IMR-90 (cell line): Measurements from ENCODE around the gene PRDM2. TPM values are rescaled to one million over a fixed set of nuclear protein-coding genes. Genes with fewer than 3 reads are reported as not detected.

Experiments
- ATAC-seq: fragments of 200-7000 bp; cut with Tn5 transposase; 2 replicates; pipeline ENCODE4 v1.9.1; 2020; ENCODE audit warnings: low read depth, mild to moderate bottlenecking, moderate library complexity
- BruUV-seq: library from RNA; stranded (reverse); fragments of 400-500 nt; replicated peaks from 2 replicates; lab custom pipeline; 2021; lab: Mats Ljungman, UMichigan
- CTCF ChIA-PET: fragments of 300-600 bp; formaldehyde crosslinking; extraction: SDS; loops from one replicate; lab custom pipeline; 2021; ENCODE audit warnings: antibody characterized with exemption; lab: Yijun Ruan, JAX
- POLR2A ChIA-PET: fragments of 300-600 bp; sonication (Branson Sonifier 250); formaldehyde crosslinking; loops from one replicate; lab custom pipeline; 2022; ENCODE audit warnings: antibody characterized with exemption; ENCODE audit not compliant: unreplicated experiment; lab: Charles Lee
- DNase-seq: peaks from one replicate; pipeline ENCODE4 v3.0.0; 2013
- H2AFZ ChIP-seq: replicated peaks from 2 replicates; pipeline ENCODE3; 2013; ENCODE audit warnings: low read length, mild to moderate bottlenecking; ENCODE audit not compliant: poor library complexity
- H2AK5ac ChIP-seq: 2 replicates; pipeline ENCODE4 v1.6.1; 2013; ENCODE audit warnings: low read depth, low read length, inconsistent platforms
- H2AK9ac ChIP-seq: replicated peaks from 2 replicates; pipeline ENCODE3; 2013; ENCODE audit warnings: mild to moderate bottlenecking, low read depth, low read length, moderate library complexity; ENCODE audit not compliant: poor library complexity
- H2BK120ac ChIP-seq: 2 replicates; pipeline ENCODE4 v1.6.1; 2013; ENCODE audit warnings: low read depth, low read length, inconsistent platforms
- H2BK15ac ChIP-seq: 3 replicates; pipeline ENCODE4 v1.6.1; 2013; ENCODE audit warnings: low read depth, low read length, inconsistent platforms
- H2BK20ac ChIP-seq: 2 replicates; pipeline ENCODE4 v1.6.1; 2013; ENCODE audit warnings: low read depth, mild to moderate bottlenecking, inconsistent platforms, low read length, moderate library complexity
- H2BK5ac ChIP-seq: 2 replicates; pipeline ENCODE4 v1.6.1; 2013; ENCODE audit warnings: mild to moderate bottlenecking, low read depth, low read length, inconsistent platforms; ENCODE audit not compliant: poor library complexity, severe bottlenecking
- H3K14ac ChIP-seq: replicated peaks from 2 replicates; pipeline ENCODE4 v1.6.1; 2013; ENCODE audit warnings: low read depth, low read length, inconsistent platforms
- H3K18ac ChIP-seq: 2 replicates; pipeline ENCODE4 v1.6.1; 2013; ENCODE audit warnings: low read depth, low read length, control low read depth
- H3K23ac ChIP-seq: 2 replicates; pipeline ENCODE4 v1.6.1; 2013; ENCODE audit warnings: low read depth, low read length, inconsistent platforms
- H3K27ac ChIP-seq: 2 replicates; pipeline ENCODE4 v1.5.1; 2013; ENCODE audit warnings: mild to moderate bottlenecking, control low read depth, low read length; ENCODE audit not compliant: insufficient read depth
- H3K27me3 ChIP-seq: 2 replicates; pipeline ENCODE4 v1.6.1; 2013; ENCODE audit warnings: low read length; ENCODE audit not compliant: control insufficient read depth, insufficient read depth
- H3K36me3 ChIP-seq: 2 replicates; pipeline ENCODE4 v1.6.1; 2013; ENCODE audit warnings: low read length, mixed read lengths; ENCODE audit not compliant: control insufficient read depth, insufficient read depth
- H3K4ac ChIP-seq: 2 replicates; pipeline ENCODE4 v1.6.1; 2013; ENCODE audit warnings: low read depth, low read length, inconsistent platforms
- H3K4me1 ChIP-seq: 2 replicates; pipeline ENCODE4 v1.6.1; 2013; ENCODE audit warnings: low read length, mixed read lengths; ENCODE audit not compliant: control insufficient read depth, insufficient read depth
- H3K4me2 ChIP-seq: 2 replicates; pipeline ENCODE4 v1.6.1; 2013; ENCODE audit warnings: low read depth, mild to moderate bottlenecking, control low read depth, low read length, moderate library complexity
- H3K4me3 ChIP-seq: 2 replicates; pipeline ENCODE4 v1.5.1; 2013; ENCODE audit warnings: low read depth, mild to moderate bottlenecking, control low read depth, low read length, moderate library complexity; ENCODE audit not compliant: insufficient read depth
- H3K56ac ChIP-seq: 2 replicates; pipeline ENCODE4 v1.6.1; 2013; ENCODE audit warnings: low read length, inconsistent platforms; ENCODE audit not compliant: insufficient read depth; ENCODE audit errors: extremely low read depth
- H3K79me1 ChIP-seq, 2 experiments: 2 replicates each; pipeline ENCODE4 v1.6.1; 2013; ENCODE audit warnings: low read length in 2 of 2, inconsistent platforms in 1 of 2, low read depth in 1 of 2
- H3K9ac ChIP-seq: 2 replicates; pipeline ENCODE4 v1.6.1; 2013; ENCODE audit warnings: low read depth, low read length, control low read depth
- H3K9me1 ChIP-seq: 2 replicates; pipeline ENCODE4 v1.6.1; 2013; ENCODE audit warnings: low read length, inconsistent platforms; ENCODE audit not compliant: insufficient read depth
- H3K9me3 ChIP-seq: 2 replicates; pipeline ENCODE4 v1.6.1; 2013; ENCODE audit warnings: low read length; ENCODE audit not compliant: control insufficient read depth, insufficient read depth
- H4K20me1 ChIP-seq: 2 replicates; pipeline ENCODE4 v1.6.1; 2013; ENCODE audit warnings: low read length, inconsistent platforms; ENCODE audit not compliant: insufficient read depth
- H4K5ac ChIP-seq: 2 replicates; pipeline ENCODE4 v1.6.1; 2013; ENCODE audit warnings: mild to moderate bottlenecking, low read depth, low read length, control low read depth
- H4K8ac ChIP-seq, 2 experiments: 2 replicates each; pipeline ENCODE4 v1.6.1; 2013; ENCODE audit warnings: low read depth in 2 of 2, low read length in 2 of 2, control low read depth in 1 of 2, inconsistent platforms in 1 of 2
- H4K91ac ChIP-seq: 2 replicates; pipeline ENCODE4 v1.6.1; 2013; ENCODE audit warnings: low read depth, low read length, inconsistent platforms; ENCODE audit not compliant: insufficient read depth
- BHLHE40 ChIP-seq: fragments of 150-350 bp; IDR thresholded peaks from 2 replicates; pipeline ENCODE4 v1.6.1; 2016; ENCODE audit warnings: mild to moderate bottlenecking, low read depth, low read length
- CEBPB ChIP-seq: IDR thresholded peaks from 2 replicates; pipeline ENCODE4 v1.6.1; 2012; ENCODE audit warnings: low read depth, low read length, improper control_type of control experiment
- CHD1 ChIP-seq: IDR thresholded peaks from 2 replicates; pipeline ENCODE4 v1.6.1; 2012; ENCODE audit warnings: low read depth, low read length, improper control_type of control experiment
- MAFK ChIP-seq: IDR thresholded peaks from 2 replicates; pipeline ENCODE4 v1.6.1; 2012; ENCODE audit warnings: low read depth, low read length, improper control_type of control experiment
- NFE2L2 ChIP-seq: fragments of 150-350 bp; IDR thresholded peaks from 2 replicates; pipeline ENCODE4 v1.6.1; 2016; ENCODE audit warnings: low read depth, mild to moderate bottlenecking, low read length
- RAD21 ChIP-seq: IDR thresholded peaks from 2 replicates; pipeline ENCODE4 v1.6.1; 2012; ENCODE audit warnings: low read length, improper control_type of control experiment
- WGBS, 2 experiments: methylation state at CpG; one replicate each; pipeline versions ENCODE4 v1.1.5 to v1.1.7; 2013; ENCODE audit warnings: missing lambda C conversion rate in 2 of 2; ENCODE audit not compliant: insufficient read length in 1 of 2; ENCODE audit errors: extremely low coverage in 2 of 2; 5-methylcytosine and 5-hydroxymethylcytosine counted together
- dilution Hi-C: fragments of 300-500 bp; cut with HindIII; formaldehyde crosslinking; loops from one replicate; pipeline ENCODE4 v1.14.3; 2018; ENCODE audit warnings: low sequenced_read_pairs; ENCODE audit not compliant: unreplicated experiment
- in situ Hi-C: fragments of 300-500 bp; cut with MboI; formaldehyde crosslinking; loops from 3 replicates; pipeline ENCODE4 v1.14.3; 2019; ENCODE audit warnings: low sequenced_read_pairs, inconsistent platforms, mixed read lengths
- intact Hi-C: fragments of 100-400 bp; cut with micrococcal nuclease; formaldehyde crosslinking; loops from 2 replicates; pipeline ENCODE4 v1.10.0; 2022
- polyA plus RNA-seq, 3 experiments: library from polyadenylated mRNA; depleted of rRNA; stranded (reverse); fragments of >200 nt; gene quantifications; 2 replicates each; pipeline ENCODE4 v1.2.3, GENCODE V29; 2012; ENCODE audit warnings: low replicate concordance in 1 of 3
- total RNA-seq: library from RNA; depleted of rRNA; stranded (reverse); fragments of >200 nt; gene quantifications from 2 replicates; pipeline ENCODE4 v1.2.3, GENCODE V29; 2012

PRDM2 gene
- total and polyA plus RNA-seq, 2 of the 4 experiments (the other 2 are of a cell fraction) = 3.4 to 8.9 TPM

DNA sequence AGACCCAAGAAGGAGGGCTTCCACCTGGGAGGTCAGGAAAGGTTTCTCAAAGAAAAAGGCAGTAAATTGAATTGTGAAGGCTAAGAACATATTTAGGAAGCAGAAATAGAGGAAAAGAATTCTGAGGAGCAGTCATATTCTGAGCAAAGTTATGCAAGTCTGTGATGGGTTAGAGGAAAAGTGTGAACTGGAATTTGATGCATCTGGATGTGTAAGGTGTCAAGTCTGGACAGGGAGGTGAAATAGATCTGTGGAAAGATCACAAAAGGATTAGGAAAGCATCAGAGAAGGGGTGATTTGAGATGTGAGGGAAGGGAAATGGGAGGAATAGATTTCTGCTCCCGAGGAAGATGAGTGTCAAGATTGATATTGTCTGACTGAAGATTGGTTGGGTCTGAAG, 18.1 kb upstream of the PRDM2 start:
- ATAC-seq (no peak), DNase-seq (no peak)
- Histone ChIP-seq H3K14ac (no peak overlapping the region), H2AK5ac (no peak overlapping the region), H3K4me2 (no peak overlapping the region), H4K8ac (no peak overlapping the region), H3K23ac (no peak overlapping the region), H3K9me3 (no peaks in the 10 kb centered on the region), H2AK9ac (no peak overlapping the region), H3K4me3 (no peak overlapping the region), H4K5ac (no peak overlapping the region), H3K4me1 (no peaks in the 10 kb centered on the region), H3K4ac (no peak overlapping the region), H4K91ac (no peak overlapping the region), H3K27me3 (no peaks in the 10 kb centered on the region), H4K20me1 (no peaks in the 10 kb centered on the region), H3K9me1 (no peaks in the 10 kb centered on the region), H3K36me3 (no peaks in the 10 kb centered on the region), H3K9ac (no peak overlapping the region), H3K79me1 (no peaks in the 10 kb centered on the region), H2BK20ac (no peak overlapping the region), H2BK15ac (no peak overlapping the region), H2BK120ac (no peak overlapping the region), H3K27ac (no peak overlapping the region), H2BK5ac (no peak overlapping the region), H3K56ac (no peak overlapping the region), H3K18ac (no peak overlapping the region), H2AFZ (no peak overlapping the region)
- dilution Hi-C loops = no loop called here
- WGBS, 2 experiments = no CpG with 5 or more reads among the region's 1 CpG
- intact Hi-C loops = no loop called here
- TF ChIP-seq CEBPB (no peak), CHD1 (no peak), BHLHE40 (no peak), NFE2L2 (no peak), MAFK (no peak), RAD21 (no peak)
- BruUV-seq = no TSS peak
- ChIA-PET POLR2A (no interaction called here), CTCF (no interaction called here)
- in situ Hi-C loops = no loop called here
